Transverse colon (tissue), 3 donors: ENCODE data around the gene FSCN2.
A peak's percentile ranks its signal among the peaks of the same experiment; 100 is the strongest.

Source experiments
- EP300 ChIP-seq: sonication (generic); formaldehyde crosslinking; IDR thresholded peaks from one replicate; pipeline ENCODE4 v1.6.1; 2017; ENCODE audit warnings: antibody characterized with exemption, low read depth
- POLR2A ChIP-seq: fragments of 450-650 bp; IDR thresholded peaks from one replicate; pipeline ENCODE4 v1.6.1; 2016; ENCODE audit warnings: antibody characterized with exemption, mild to moderate bottlenecking, moderate library complexity
- TF ChIP-seq, protein P1 (sequence below), 5 experiments: fragments of 200-600 bp in 3 of 5; fragments of 450-650 bp in 2 of 5; sonication (generic) in 3 of 5; IDR thresholded peaks; 1 replicate in 2 of 5; 2 replicates in 3 of 5; pipeline ENCODE4 v1.5.1; 2016 to 2017; ENCODE audit warnings: antibody characterized with exemption in 5 of 5, inconsistent platforms in 3 of 5, mild to moderate bottlenecking in 2 of 5, moderate library complexity in 1 of 5

DNA sequence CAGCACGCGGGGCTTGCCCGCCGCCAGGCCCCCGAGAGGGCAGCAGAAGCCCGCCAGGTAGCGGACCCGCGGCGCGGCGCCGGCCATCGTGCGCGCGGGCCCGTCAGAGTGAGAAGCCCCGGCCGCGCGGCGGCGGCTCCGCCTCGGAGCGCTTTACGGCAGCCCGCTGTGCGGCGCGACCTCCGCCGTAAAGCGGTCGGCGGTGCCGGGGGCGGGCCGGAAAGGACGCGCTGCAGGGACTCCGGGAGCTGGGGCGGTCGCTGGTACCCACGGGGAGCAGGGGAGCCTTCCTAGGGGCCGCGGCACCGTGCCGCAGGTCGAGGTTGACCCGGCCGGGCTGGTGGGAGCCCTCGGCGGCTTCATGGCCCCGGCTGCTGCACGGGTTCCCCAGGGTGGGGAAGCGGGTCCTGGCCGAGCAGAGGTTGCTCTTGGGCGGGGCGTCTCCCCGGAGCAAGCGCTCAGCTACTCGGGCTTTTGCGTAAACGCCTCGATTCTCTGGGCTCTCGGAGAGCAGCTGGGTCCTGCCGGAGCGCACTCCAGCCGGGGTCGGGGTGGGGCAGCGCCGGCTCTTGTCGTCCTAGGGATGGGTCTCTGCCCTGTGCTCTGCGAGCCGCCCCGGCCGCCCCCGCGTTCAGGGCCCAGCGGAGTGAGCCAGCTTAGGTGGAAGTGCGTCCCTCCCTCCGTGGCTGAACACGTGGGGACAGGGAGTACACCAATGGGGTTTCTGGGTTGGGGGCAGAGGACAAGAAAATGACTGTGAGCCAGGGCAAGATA is 24.3 kb downstream of the FSCN2 start, which contains the start of gene FAAP100:
- TF ChIP-seq, protein P1, sequence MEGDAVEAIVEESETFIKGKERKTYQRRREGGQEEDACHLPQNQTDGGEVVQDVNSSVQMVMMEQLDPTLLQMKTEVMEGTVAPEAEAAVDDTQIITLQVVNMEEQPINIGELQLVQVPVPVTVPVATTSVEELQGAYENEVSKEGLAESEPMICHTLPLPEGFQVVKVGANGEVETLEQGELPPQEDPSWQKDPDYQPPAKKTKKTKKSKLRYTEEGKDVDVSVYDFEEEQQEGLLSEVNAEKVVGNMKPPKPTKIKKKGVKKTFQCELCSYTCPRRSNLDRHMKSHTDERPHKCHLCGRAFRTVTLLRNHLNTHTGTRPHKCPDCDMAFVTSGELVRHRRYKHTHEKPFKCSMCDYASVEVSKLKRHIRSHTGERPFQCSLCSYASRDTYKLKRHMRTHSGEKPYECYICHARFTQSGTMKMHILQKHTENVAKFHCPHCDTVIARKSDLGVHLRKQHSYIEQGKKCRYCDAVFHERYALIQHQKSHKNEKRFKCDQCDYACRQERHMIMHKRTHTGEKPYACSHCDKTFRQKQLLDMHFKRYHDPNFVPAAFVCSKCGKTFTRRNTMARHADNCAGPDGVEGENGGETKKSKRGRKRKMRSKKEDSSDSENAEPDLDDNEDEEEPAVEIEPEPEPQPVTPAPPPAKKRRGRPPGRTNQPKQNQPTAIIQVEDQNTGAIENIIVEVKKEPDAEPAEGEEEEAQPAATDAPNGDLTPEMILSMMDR (IDR thresholded peaks at IDR 0.05) = no peak
- TF ChIP-seq POLR2A (peak; percentile 34), EP300 (no peak)
